HCT116 (cell line): ENCODE results near the gene APBB2. TPM values are rescaled to one million over a fixed set of nuclear protein-coding genes. Genes with fewer than 3 reads are reported as not detected.

Experiments
- ATAC-seq: fragments of 200-7000 bp; cut with Tn5 transposase; 2 replicates; pipeline ENCODE4 v1.9.1; 2020; ENCODE audit warnings: mild to moderate bottlenecking, moderate library complexity
- BruUV-seq: library from RNA; stranded (reverse); fragments of 400-500 nt; replicated peaks from 2 replicates; lab custom pipeline; 2021; lab: Mats Ljungman, UMichigan
- CTCF ChIA-PET: fragments of 300-600 bp; sonication (Branson Sonifier 250); formaldehyde crosslinking; loops from one replicate; lab custom pipeline; 2021; ENCODE audit warnings: antibody characterized with exemption; lab: Charles Lee
- POLR2A ChIA-PET: fragments of 300-600, 350-600 bp; sonication (Branson Sonifier 250); formaldehyde crosslinking; loops from one replicate; lab custom pipeline; 2021; ENCODE audit warnings: antibody characterized with exemption; lab: Charles Lee
- RAD21 ChIA-PET, 2 experiments: fragments of 300-600 bp; sonication (Branson Sonifier 250); formaldehyde crosslinking; loops; one replicate each; lab custom pipeline; 2023; ENCODE audit warnings: low total read pairs in 2 of 2; ENCODE audit not compliant: uncharacterized antibody in 2 of 2, unreplicated experiment in 2 of 2, low non-redundant PET in 1 of 2; lab: Charles Lee
- DNase-seq: peaks from one replicate; pipeline ENCODE4 v3.0.0-alpha.2; 2010; ENCODE audit warnings: low read depth, low spot score
- H2AFZ ChIP-seq: fragments of 200-600 bp; shearing (Covaris generic), sonication (generic); 2 replicates; pipeline ENCODE4 v1.6.1; 2017; ENCODE audit warnings: low read depth, mixed run types, mixed read lengths, antibody characterized with exemption, low read length; ENCODE audit not compliant: poor library complexity, severe bottlenecking
- H3K27ac ChIP-seq: 2 replicates; pipeline ENCODE4 v1.5.1; 2012; ENCODE audit warnings: low read depth, low read length
- H3K27me3 ChIP-seq: fragments of 200-600 bp; sonication (generic); 2 replicates; pipeline ENCODE4 v1.6.1; 2016; ENCODE audit warnings: mixed run types, low read length, mixed read lengths; ENCODE audit not compliant: insufficient read depth
- H3K36me3 ChIP-seq, 2 experiments: fragments of 200-500 bp in 1 of 2; fragments of 200-600 bp in 1 of 2; sonication (Bioruptor generic) in 1 of 2; sonication (generic) in 1 of 2; 2 replicates each; pipeline versions ENCODE4 v1.5.1 to v1.6.1; 2014 to 2016; ENCODE audit warnings: low read length in 2 of 2, inconsistent platforms in 1 of 2, mixed read lengths in 1 of 2, mixed run types in 1 of 2; ENCODE audit not compliant: insufficient read depth in 2 of 2, control insufficient read depth in 1 of 2
- H3K4me1 ChIP-seq, 2 experiments: fragments of 200-600 bp in 1 of 2; sonication (generic) in 1 of 2; 2 replicates each; pipeline versions ENCODE4 v1.5.1 to v1.6.1; 2012 to 2017; ENCODE audit warnings: low read length in 2 of 2, inconsistent platforms in 1 of 2, mild to moderate bottlenecking in 1 of 2, mixed read lengths in 1 of 2, mixed run types in 1 of 2, moderate library complexity in 1 of 2; ENCODE audit not compliant: insufficient read depth in 2 of 2, control insufficient read depth in 1 of 2
- H3K4me2 ChIP-seq: fragments of 200-600 bp; sonication (generic); 2 replicates; pipeline ENCODE4 v1.6.1; 2017; ENCODE audit warnings: mixed run types, low read length, mixed read lengths
- H3K4me3 ChIP-seq, 2 experiments: fragments of 200-600 bp in 1 of 2; sonication (generic) in 1 of 2; replicated peaks in 1 of 2; 2 replicates each; pipeline ENCODE4 v1.5.1; 2011 to 2016; ENCODE audit warnings: low read length in 2 of 2, control low read depth in 1 of 2, low read depth in 1 of 2, mild to moderate bottlenecking in 1 of 2, mixed read lengths in 1 of 2, mixed run types in 1 of 2
- H3K79me2 ChIP-seq: fragments of 200-600 bp; sonication (generic); 2 replicates; pipeline ENCODE4 v1.6.1; 2017; ENCODE audit warnings: mild to moderate bottlenecking, mixed run types, low read length, moderate library complexity, mixed read lengths; ENCODE audit not compliant: insufficient read depth
- H3K9ac ChIP-seq: fragments of 200-600 bp; sonication (generic); 2 replicates; pipeline ENCODE4 v1.6.1; 2016; ENCODE audit warnings: low read length, mixed read lengths
- H3K9me2 ChIP-seq: fragments of 200-600 bp; sonication (generic), shearing (Covaris generic); 2 replicates; pipeline ENCODE4 v1.6.1; 2017; ENCODE audit warnings: mixed run types, mild to moderate bottlenecking, moderate library complexity; ENCODE audit not compliant: insufficient read depth
- H3K9me3 ChIP-seq, 2 experiments: fragments of 200-500 bp in 1 of 2; fragments of 200-600 bp in 1 of 2; sonication (Bioruptor generic) in 1 of 2; sonication (generic) in 1 of 2; 2 replicates each; pipeline ENCODE4 v1.6.1; 2014 to 2017; ENCODE audit warnings: low read length in 2 of 2, mixed read lengths in 2 of 2, inconsistent platforms in 1 of 2, low read depth in 1 of 2, mild to moderate bottlenecking in 1 of 2, mixed run types in 1 of 2, moderate library complexity in 1 of 2; ENCODE audit not compliant: control insufficient read depth in 1 of 2, insufficient read depth in 1 of 2
- H4K20me1 ChIP-seq: fragments of 200-600 bp; sonication (generic), shearing (Covaris generic); 2 replicates; pipeline ENCODE4 v1.6.1; 2017; ENCODE audit warnings: mixed run types, mild to moderate bottlenecking, moderate library complexity; ENCODE audit not compliant: insufficient read depth
- RAD21 ChIP-seq: IDR thresholded peaks from 2 replicates; pipeline ENCODE4 v1.6.1; 2012; ENCODE audit warnings: low read depth, mild to moderate bottlenecking
- intact Hi-C: fragments of 100-400 bp; cut with micrococcal nuclease; formaldehyde crosslinking; loops from 2 replicates; pipeline ENCODE4 v1.10.0; 2022
- total RNA-seq: library from RNA; stranded (reverse); gene quantifications from one replicate; pipeline ENCODE4 v1.2.1, GENCODE V29; 2021; ENCODE audit not compliant: unreplicated experiment
- TF ChIP-seq, protein P1 (sequence below): IDR thresholded peaks from 2 replicates; pipeline ENCODE4 v1.6.1; 2012
- TF ChIP-seq, protein P2 (sequence below), 3 experiments: fragments of 200-600 bp in 1 of 3; sonication (generic) in 1 of 3; IDR thresholded peaks in 2 of 3; conservative IDR thresholded peaks in 1 of 3; 2 replicates each; pipeline ENCODE4 v1.5.1; 2012 to 2017; ENCODE audit warnings: low read depth in 2 of 3, low read length in 2 of 3, antibody characterized with exemption in 1 of 3, borderline replicate concordance in 1 of 3, control low read depth in 1 of 3, mild to moderate bottlenecking in 1 of 3, mixed read lengths in 1 of 3, mixed run types in 1 of 3, moderate library complexity in 1 of 3; ENCODE audit not compliant: insufficient read depth in 1 of 3
- TF ChIP-seq, protein P3 (sequence below): IDR thresholded peaks from 2 replicates; pipeline ENCODE4 v1.6.1; 2012; ENCODE audit warnings: low read depth

The APBB2 gene
- total RNA-seq, 1 experiment from 2014 or later = 72.5 TPM

DNA sequence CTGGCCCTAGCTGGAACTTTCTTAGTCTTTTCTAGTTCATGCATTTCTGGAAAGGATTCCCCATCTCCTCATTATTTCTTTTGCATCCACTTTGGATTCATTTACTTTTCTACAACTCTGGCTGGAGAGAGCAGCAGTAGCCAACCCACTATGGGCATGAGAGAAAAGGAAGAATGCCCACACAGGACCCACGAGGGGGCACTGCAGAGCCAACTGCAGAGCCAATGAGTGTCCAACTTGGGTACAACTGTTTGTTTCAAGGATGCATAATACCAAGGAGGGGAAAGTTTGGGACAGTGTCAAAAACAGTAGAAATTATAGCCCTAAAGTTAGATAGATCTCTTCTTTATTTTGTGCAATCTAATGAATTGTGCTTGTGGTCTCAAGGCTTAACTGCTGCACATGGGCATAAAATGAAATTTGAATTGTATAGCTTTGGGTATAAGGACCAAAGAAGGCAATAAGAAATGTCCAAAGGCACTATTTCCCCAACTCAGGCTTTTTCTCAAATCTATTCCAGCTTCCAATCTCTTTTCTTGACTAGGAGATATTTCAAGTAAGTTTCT is 233.9 kb downstream of the APBB2 start:
- H3K9me2 ChIP-seq = no peaks in the 10 kb centered on the region
- H3K27ac ChIP-seq = no peak overlapping the region
- RAD21 ChIA-PET = no interaction called here
- no peak overlapping the region for H3K4me3 ChIP-seq
- no peaks in the 10 kb centered on the region for H3K36me3 ChIP-seq
- intact Hi-C loops = loop anchor here (1.0 kb wide), 1 partner anchor 234 kb away; the partner anchor contains the start of gene APBB2
- peaks cover 23% of the 10 kb centered on the region for H3K79me2 ChIP-seq
- no peaks in the 10 kb centered on the region for H3K9me3 ChIP-seq
- CTCF ChIA-PET = interaction anchor here (0.7 to 1.0 kb wide), 6 partner anchors 180 to 243 kb away, joined by 3 to 5 read pairs (median 3); partner anchors contain the start of gene APBB2
- H3K4me2 ChIP-seq = no peak overlapping the region
- POLR2A ChIA-PET = interaction anchor here (0.7 kb wide), 1 partner anchor 232 kb away, joined by 3 read pairs; no protein-coding TSS in a partner anchor
- no peak overlapping the region for H3K9ac ChIP-seq
- ATAC-seq = peak; percentile 77
- H3K27me3 ChIP-seq = no peaks in the 10 kb centered on the region
- 0 out of 2 replicates have a peak, but pooled peaks cover 5% of the 10 kb centered on the region for H4K20me1 ChIP-seq
- TF ChIP-seq, protein P1, sequence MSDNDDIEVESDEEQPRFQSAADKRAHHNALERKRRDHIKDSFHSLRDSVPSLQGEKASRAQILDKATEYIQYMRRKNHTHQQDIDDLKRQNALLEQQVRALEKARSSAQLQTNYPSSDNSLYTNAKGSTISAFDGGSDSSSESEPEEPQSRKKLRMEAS = no peak
- TF ChIP-seq, protein P2, sequence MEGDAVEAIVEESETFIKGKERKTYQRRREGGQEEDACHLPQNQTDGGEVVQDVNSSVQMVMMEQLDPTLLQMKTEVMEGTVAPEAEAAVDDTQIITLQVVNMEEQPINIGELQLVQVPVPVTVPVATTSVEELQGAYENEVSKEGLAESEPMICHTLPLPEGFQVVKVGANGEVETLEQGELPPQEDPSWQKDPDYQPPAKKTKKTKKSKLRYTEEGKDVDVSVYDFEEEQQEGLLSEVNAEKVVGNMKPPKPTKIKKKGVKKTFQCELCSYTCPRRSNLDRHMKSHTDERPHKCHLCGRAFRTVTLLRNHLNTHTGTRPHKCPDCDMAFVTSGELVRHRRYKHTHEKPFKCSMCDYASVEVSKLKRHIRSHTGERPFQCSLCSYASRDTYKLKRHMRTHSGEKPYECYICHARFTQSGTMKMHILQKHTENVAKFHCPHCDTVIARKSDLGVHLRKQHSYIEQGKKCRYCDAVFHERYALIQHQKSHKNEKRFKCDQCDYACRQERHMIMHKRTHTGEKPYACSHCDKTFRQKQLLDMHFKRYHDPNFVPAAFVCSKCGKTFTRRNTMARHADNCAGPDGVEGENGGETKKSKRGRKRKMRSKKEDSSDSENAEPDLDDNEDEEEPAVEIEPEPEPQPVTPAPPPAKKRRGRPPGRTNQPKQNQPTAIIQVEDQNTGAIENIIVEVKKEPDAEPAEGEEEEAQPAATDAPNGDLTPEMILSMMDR (IDR thresholded peaks at IDR 0.05 in 2 of 3, conservative IDR thresholded peaks at IDR 0.05 in 1 of 3; ENCODE audit: borderline replicate concordance in 1 of 3, insufficient read depth in 1 of 3, low read depth in 2 of 3, low read length in 2 of 3) = peak; percentile 62 to 70 (median 68); a peak in 5 of 6 replicates
- TF ChIP-seq RAD21 = peak; percentile 76
- TF ChIP-seq, protein P3, sequence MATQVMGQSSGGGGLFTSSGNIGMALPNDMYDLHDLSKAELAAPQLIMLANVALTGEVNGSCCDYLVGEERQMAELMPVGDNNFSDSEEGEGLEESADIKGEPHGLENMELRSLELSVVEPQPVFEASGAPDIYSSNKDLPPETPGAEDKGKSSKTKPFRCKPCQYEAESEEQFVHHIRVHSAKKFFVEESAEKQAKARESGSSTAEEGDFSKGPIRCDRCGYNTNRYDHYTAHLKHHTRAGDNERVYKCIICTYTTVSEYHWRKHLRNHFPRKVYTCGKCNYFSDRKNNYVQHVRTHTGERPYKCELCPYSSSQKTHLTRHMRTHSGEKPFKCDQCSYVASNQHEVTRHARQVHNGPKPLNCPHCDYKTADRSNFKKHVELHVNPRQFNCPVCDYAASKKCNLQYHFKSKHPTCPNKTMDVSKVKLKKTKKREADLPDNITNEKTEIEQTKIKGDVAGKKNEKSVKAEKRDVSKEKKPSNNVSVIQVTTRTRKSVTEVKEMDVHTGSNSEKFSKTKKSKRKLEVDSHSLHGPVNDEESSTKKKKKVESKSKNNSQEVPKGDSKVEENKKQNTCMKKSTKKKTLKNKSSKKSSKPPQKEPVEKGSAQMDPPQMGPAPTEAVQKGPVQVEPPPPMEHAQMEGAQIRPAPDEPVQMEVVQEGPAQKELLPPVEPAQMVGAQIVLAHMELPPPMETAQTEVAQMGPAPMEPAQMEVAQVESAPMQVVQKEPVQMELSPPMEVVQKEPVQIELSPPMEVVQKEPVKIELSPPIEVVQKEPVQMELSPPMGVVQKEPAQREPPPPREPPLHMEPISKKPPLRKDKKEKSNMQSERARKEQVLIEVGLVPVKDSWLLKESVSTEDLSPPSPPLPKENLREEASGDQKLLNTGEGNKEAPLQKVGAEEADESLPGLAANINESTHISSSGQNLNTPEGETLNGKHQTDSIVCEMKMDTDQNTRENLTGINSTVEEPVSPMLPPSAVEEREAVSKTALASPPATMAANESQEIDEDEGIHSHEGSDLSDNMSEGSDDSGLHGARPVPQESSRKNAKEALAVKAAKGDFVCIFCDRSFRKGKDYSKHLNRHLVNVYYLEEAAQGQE = no peak
- H2AFZ ChIP-seq = no peak overlapping the region
- H3K4me1 ChIP-seq = peaks cover 2 to 9% of the 10 kb centered on the region in 2 experiments; a peak in 3 of 4 replicates
- BruUV-seq = no TSS peak
- no peak for DNase-seq
